HepG2 (cell line): ENCODE data around the gene COPS7A. TPM values are rescaled to one million over a fixed set of nuclear protein-coding genes. Genes with fewer than 3 reads are reported as not detected.

ENCODE experiments used
- CREBL2 ChIP-seq: sonication (generic); formaldehyde crosslinking; IDR thresholded peaks from 2 replicates; pipeline ENCODE4 v1.8.1; 2023; ENCODE audit warnings: missing genetic modification reagents, mild to moderate bottlenecking, borderline replicate concordance
- FOXJ3 ChIP-seq: sonication (generic); formaldehyde crosslinking; IDR thresholded peaks from 2 replicates; pipeline ENCODE4 v1.4.0; 2020; ENCODE audit warnings: missing genetic modification reagents, mild to moderate bottlenecking, borderline replicate concordance
- GABPA ChIP-seq, 2 experiments: IDR thresholded peaks; 2 replicates each; pipeline ENCODE4 v1.6.1; 2011 to 2016; ENCODE audit warnings: low read depth in 2 of 2, low read length in 1 of 2, missing biosample characterization in 1 of 2, missing genetic modification characterization in 1 of 2
- GTF2F1 ChIP-seq: fragments of 150-350 bp; IDR thresholded peaks from 2 replicates; pipeline ENCODE4 v1.6.1; 2014; ENCODE audit warnings: low read length
- HOXD1 ChIP-seq: sonication (generic); formaldehyde crosslinking; IDR thresholded peaks from 2 replicates; pipeline ENCODE4 v1.5.0; 2020; ENCODE audit warnings: missing genetic modification reagents
- IRF2 ChIP-seq: IDR thresholded peaks from 2 replicates; pipeline ENCODE4 v1.6.1; 2018; ENCODE audit warnings: missing genetic modification reagents, missing compliant biosample characterization
- KDM3A ChIP-seq: IDR thresholded peaks from 2 replicates; pipeline ENCODE4 v1.6.1; 2018; ENCODE audit warnings: low read depth, missing compliant biosample characterization
- MEF2D ChIP-seq: sonication (generic); formaldehyde crosslinking; IDR thresholded peaks from 2 replicates; pipeline ENCODE4 v1.5.1; 2020; ENCODE audit warnings: mild to moderate bottlenecking, missing genetic modification reagents
- NRL ChIP-seq: sonication (generic); formaldehyde crosslinking; IDR thresholded peaks from 2 replicates; pipeline ENCODE4 v1.5.0; 2020; ENCODE audit warnings: missing genetic modification reagents, mild to moderate bottlenecking, moderate library complexity, borderline replicate concordance
- RCOR2 ChIP-seq: IDR thresholded peaks from 2 replicates; pipeline ENCODE4 v1.6.1; 2016; ENCODE audit warnings: missing biosample characterization, missing genetic modification reagents
- SIX1 ChIP-seq: sonication (generic); formaldehyde crosslinking; IDR thresholded peaks from 2 replicates; pipeline ENCODE4 v1.4.0; 2020; ENCODE audit warnings: missing genetic modification reagents, borderline replicate concordance
- ZBTB8A ChIP-seq: sonication (generic); formaldehyde crosslinking; IDR thresholded peaks from 2 replicates; pipeline ENCODE4 v1.4.0; 2020; ENCODE audit warnings: mild to moderate bottlenecking, low read depth, missing genetic modification reagents, borderline replicate concordance
- ZC3H4 ChIP-seq: sonication (generic); formaldehyde crosslinking; IDR thresholded peaks from 2 replicates; pipeline ENCODE4 v1.4.0; 2020; ENCODE audit warnings: missing genetic modification reagents, borderline replicate concordance
- ZNF136 ChIP-seq: sonication (generic); formaldehyde crosslinking; IDR thresholded peaks from 2 replicates; pipeline ENCODE4 v1.8.1; 2022; ENCODE audit warnings: low read depth, mild to moderate bottlenecking, moderate library complexity, missing genetic modification reagents
- ZNF235 ChIP-seq: sonication (generic); formaldehyde crosslinking; IDR thresholded peaks from 2 replicates; pipeline ENCODE4 v1.8.1; 2023; ENCODE audit warnings: mild to moderate bottlenecking, missing genetic modification reagents, borderline replicate concordance
- ZNF331 ChIP-seq: sonication (generic); formaldehyde crosslinking; IDR thresholded peaks from 2 replicates; pipeline ENCODE4 v1.4.0; 2020; ENCODE audit warnings: missing genetic modification reagents
- ZNF337 ChIP-seq: sonication (generic); formaldehyde crosslinking; IDR thresholded peaks from 2 replicates; pipeline ENCODE4 v1.5.1; 2020; ENCODE audit warnings: missing genetic modification reagents, low read depth, mild to moderate bottlenecking, borderline replicate concordance
- ZNF33A ChIP-seq: sonication (generic); formaldehyde crosslinking; IDR thresholded peaks from 2 replicates; pipeline ENCODE4 v1.5.1; 2020; ENCODE audit warnings: missing genetic modification reagents, mild to moderate bottlenecking, moderate library complexity, borderline replicate concordance
- ZNF354B ChIP-seq: sonication (generic); formaldehyde crosslinking; IDR thresholded peaks from 2 replicates; pipeline ENCODE4 v1.8.0; 2022; ENCODE audit warnings: mild to moderate bottlenecking, missing genetic modification reagents
- ZNF451 ChIP-seq: sonication (generic); formaldehyde crosslinking; IDR thresholded peaks from 2 replicates; pipeline ENCODE4 v1.5.0; 2020; ENCODE audit warnings: mild to moderate bottlenecking, missing genetic modification reagents
- ZNF549 ChIP-seq: sonication (generic); formaldehyde crosslinking; IDR thresholded peaks from 2 replicates; pipeline ENCODE4 v1.5.0; 2020; ENCODE audit warnings: missing genetic modification reagents
- ZNF639 ChIP-seq: conservative IDR thresholded peaks from 2 replicates; pipeline ENCODE4 v1.6.1; 2018; ENCODE audit warnings: missing genetic modification reagents
- ZNF652 ChIP-seq: IDR thresholded peaks from 2 replicates; pipeline ENCODE4 v1.6.1; 2016; ENCODE audit warnings: low read depth, borderline replicate concordance
- ZNF670 ChIP-seq: sonication (generic); formaldehyde crosslinking; IDR thresholded peaks from 2 replicates; pipeline ENCODE4 v1.8.0; 2022; ENCODE audit warnings: mild to moderate bottlenecking, missing genetic modification reagents, borderline replicate concordance
- ZNF703 ChIP-seq: sonication (generic); formaldehyde crosslinking; IDR thresholded peaks from 2 replicates; pipeline ENCODE4 v1.5.1; 2020; ENCODE audit warnings: missing genetic modification reagents, mild to moderate bottlenecking, moderate library complexity, borderline replicate concordance
- polyA plus RNA-seq, 8 experiments: library from polyadenylated mRNA; depleted of rRNA in 3 of 8; stranded (reverse) in 7 of 8; unstranded in 1 of 8; fragments of >200 nt; fragmentation: Illumina TruSeq in 4 of 8; extraction: Trizol in 4 of 8; gene quantifications; 2 replicates each; pipeline versions ENCODE4 v1.2.1 to v1.2.3, GENCODE V29; 2011 to 2016; ENCODE audit warnings: low read depth in 4 of 8, missing spikeins in 1 of 8, mixed read lengths in 1 of 8; ENCODE audit not compliant: insufficient read depth in 1 of 8
- total RNA-seq, 5 experiments: library from RNA; depleted of rRNA; stranded (reverse); fragments of >200 nt; fragmentation: Illumina TruSeq; extraction: Trizol; gene quantifications; 2 replicates each; pipeline ENCODE4 v1.2.3, GENCODE V29; 2016; ENCODE audit warnings: low read depth in 1 of 5
- TF ChIP-seq, protein P1 (sequence below): sonication (generic); formaldehyde crosslinking; IDR thresholded peaks from 2 replicates; pipeline ENCODE4 v1.8.1; 2023; ENCODE audit warnings: mild to moderate bottlenecking, missing genetic modification reagents
- TF ChIP-seq, protein P2 (sequence below): sonication (generic); formaldehyde crosslinking; IDR thresholded peaks from 2 replicates; pipeline ENCODE4 v1.5.0; 2020; ENCODE audit warnings: missing genetic modification reagents

The COPS7A gene
- total and polyA plus RNA-seq, 2 of the 13 experiments (the other 11 are each of a cell fraction or from before 2014, with no cell fraction given) = 40.0 to 73.6 TPM

- TF ChIP-seq ZNF337 (CRISPR knock-in tag) (peak; percentile 69; the same call in 1 of the 2 replicates), FOXJ3 (no peak; the same call in 1 of the 2 replicates), GABPA (IDR thresholded peaks at IDR 0.05; ENCODE audit: low read depth, low read length) (peak; percentile 94), GABPA (CRISPR knock-in tag; IDR thresholded peaks at IDR 0.05; ENCODE audit: low read depth) (peak; percentile 98), ZNF549 (CRISPR knock-in tag) (no peak), IRF2 (CRISPR knock-in tag) (peak; percentile 72), ZNF354B (no peak), RCOR2 (CRISPR knock-in tag) (no peak; the same call in 1 of the 2 replicates), ZNF235 (CRISPR knock-in tag) (peak; percentile 95; the same call in 1 of the 2 replicates), ZNF33A (CRISPR knock-in tag) (no peak), ZNF670 (CRISPR knock-in tag) (no peak; the same call in 1 of the 2 replicates), ZNF451 (CRISPR knock-in tag) (peak; percentile 93; the same call in 1 of the 2 replicates), ZC3H4 (CRISPR knock-in tag) (no peak), ZNF652 (CRISPR knock-in tag) (no peak), NRL (CRISPR knock-in tag) (peak; percentile 98), ZNF639 (CRISPR knock-in tag) (peak; percentile 95), GTF2F1 (0 out of 2 replicates have a peak, but pooled peaks have one; percentile 19), SIX1 (0 out of 2 replicates have a peak, but pooled peaks have one; percentile 19), ZNF331 (CRISPR knock-in tag) (peak; percentile 35; the same call in 1 of the 2 replicates), ZBTB8A (CRISPR knock-in tag) (no peak; the same call in 1 of the 2 replicates), ZNF136 (CRISPR knock-in tag) (0 out of 2 replicates have a peak, but pooled peaks have one; percentile 73), CREBL2 (CRISPR knock-in tag) (peak; percentile 75; the same call in 1 of the 2 replicates), KDM3A (CRISPR knock-in tag) (peak; percentile 85; the same call in 1 of the 2 replicates), ZNF703 (CRISPR knock-in tag) (0 out of 2 replicates have a peak, but pooled peaks have one; percentile 82), HOXD1 (CRISPR knock-in tag) (peak; percentile 79), MEF2D (CRISPR knock-in tag) (no peak; the same call in 1 of the 2 replicates)
- TF ChIP-seq, protein P1, sequence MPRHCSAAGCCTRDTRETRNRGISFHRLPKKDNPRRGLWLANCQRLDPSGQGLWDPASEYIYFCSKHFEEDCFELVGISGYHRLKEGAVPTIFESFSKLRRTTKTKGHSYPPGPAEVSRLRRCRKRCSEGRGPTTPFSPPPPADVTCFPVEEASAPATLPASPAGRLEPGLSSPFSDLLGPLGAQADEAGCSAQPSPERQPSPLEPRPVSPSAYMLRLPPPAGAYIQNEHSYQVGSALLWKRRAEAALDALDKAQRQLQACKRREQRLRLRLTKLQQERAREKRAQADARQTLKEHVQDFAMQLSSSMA = peak; percentile 92
- TF ChIP-seq, protein P2, sequence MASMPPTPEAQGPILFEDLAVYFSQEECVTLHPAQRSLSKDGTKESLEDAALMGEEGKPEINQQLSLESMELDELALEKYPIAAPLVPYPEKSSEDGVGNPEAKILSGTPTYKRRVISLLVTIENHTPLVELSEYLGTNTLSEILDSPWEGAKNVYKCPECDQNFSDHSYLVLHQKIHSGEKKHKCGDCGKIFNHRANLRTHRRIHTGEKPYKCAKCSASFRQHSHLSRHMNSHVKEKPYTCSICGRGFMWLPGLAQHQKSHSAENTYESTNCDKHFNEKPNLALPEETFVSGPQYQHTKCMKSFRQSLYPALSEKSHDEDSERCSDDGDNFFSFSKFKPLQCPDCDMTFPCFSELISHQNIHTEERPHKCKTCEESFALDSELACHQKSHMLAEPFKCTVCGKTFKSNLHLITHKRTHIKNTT = no peak
Observed at GRCh38 chr12:6723607-6724408, at the start of gene COPS7A (continued).
